Muscle of leg (tissue), 11 donors: ENCODE results near the gene SMO. TPM values are rescaled to one million over a fixed set of nuclear protein-coding genes. Genes with fewer than 3 reads are reported as not detected.

Experiments
- DNase-seq: peaks from one replicate; pipeline ENCODE4 v3.0.0; 2013
- H3K27ac ChIP-seq: one replicate; pipeline ENCODE4 v1.5.1; 2013; ENCODE audit warnings: mild to moderate bottlenecking, low read length, control low read depth
- H3K27me3 ChIP-seq: one replicate; pipeline ENCODE4 v1.6.1; 2013; ENCODE audit warnings: low read length; ENCODE audit not compliant: control insufficient read depth, insufficient read depth
- H3K36me3 ChIP-seq: one replicate; pipeline ENCODE4 v1.6.1; 2013; ENCODE audit warnings: low read length; ENCODE audit not compliant: control insufficient read depth, insufficient read depth
- H3K4me1 ChIP-seq: one replicate; pipeline ENCODE4 v1.6.1; 2013; ENCODE audit warnings: low read length; ENCODE audit not compliant: control insufficient read depth, insufficient read depth
- H3K4me3 ChIP-seq: one replicate; pipeline ENCODE4 v1.5.1; 2013; ENCODE audit warnings: low read length, control low read depth
- H3K9me3 ChIP-seq: replicated peaks from 2 replicates; pipeline ENCODE4 v1.6.1; 2013; ENCODE audit warnings: low read depth, low read length; ENCODE audit not compliant: control insufficient read depth
- WGBS: methylation state at CpG from one replicate; pipeline ENCODE4 v1.1.5; 2013; ENCODE audit warnings: missing lambda C conversion rate; ENCODE audit not compliant: insufficient coverage; 5-methylcytosine and 5-hydroxymethylcytosine counted together
- polyA plus RNA-seq, 8 donors: library from polyadenylated mRNA; unstranded; fragments of 120-200 nt; gene quantifications; one replicate each; pipeline versions ENCODE4 v1.2.1 to v1.2.3, GENCODE V29; 2013; ENCODE audit warnings: inconsistent platforms in 1 of 8, low replicate concordance in 1 of 8; ENCODE audit not compliant: insufficient read length in 8 of 8, insufficient read depth in 1 of 8
- total RNA-seq: library from RNA; stranded (reverse); fragments of 120-200 nt; gene quantifications from one replicate; pipeline ENCODE4 v1.2.4, GENCODE V29; 2013

The SMO gene
- total and polyA plus RNA-seq, 9 donors: 35.9 to 63.6 (median 48.6) TPM

DNA sequence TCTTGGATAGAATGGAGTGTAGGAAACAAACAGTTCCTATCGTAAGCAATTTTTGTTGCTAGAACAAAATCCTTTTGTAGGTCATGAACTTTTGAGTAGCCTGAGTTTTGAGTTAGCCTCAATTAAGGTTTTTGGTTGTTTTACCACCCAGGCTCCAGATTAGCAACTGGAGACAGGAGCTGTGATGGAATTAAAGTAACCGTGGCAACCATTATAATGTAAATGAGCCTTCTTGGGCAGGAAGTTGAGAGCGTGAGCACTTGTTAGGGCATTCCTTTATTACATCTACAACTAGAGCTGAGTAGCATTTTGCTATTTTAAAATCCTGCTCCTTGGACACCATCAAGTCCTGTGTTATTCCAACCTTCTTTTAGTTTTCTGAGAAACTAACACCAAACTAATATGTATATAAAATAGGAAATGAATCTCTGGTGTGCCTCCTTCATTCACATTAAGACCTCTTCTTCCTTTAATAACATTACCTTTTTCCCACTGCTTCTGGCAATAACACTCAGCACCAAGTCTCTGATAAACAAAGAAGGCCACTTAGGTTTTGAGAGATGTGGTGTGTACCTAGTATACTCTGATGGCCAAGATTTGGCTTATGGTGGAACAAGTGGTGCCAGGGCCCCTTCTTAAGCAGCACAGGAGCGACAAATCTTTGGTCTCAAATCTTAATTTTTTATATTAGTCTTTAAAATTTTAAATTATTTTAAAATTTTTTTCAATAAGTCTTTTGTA lies 70.4 kb downstream of the SMO start:
- no peak overlapping the region for H3K27ac ChIP-seq
- H3K36me3 ChIP-seq: no peaks in the 10 kb centered on the region
- WGBS: 71% methylated on average over 1 of the region's 4 CpGs
- H3K9me3 ChIP-seq: no peaks in the 10 kb centered on the region
- no peaks in the 10 kb centered on the region for H3K27me3 ChIP-seq
- no peak for DNase-seq
- no peak overlapping the region for H3K4me3 ChIP-seq
- no peaks in the 10 kb centered on the region for H3K4me1 ChIP-seq

GRCh38 chr7:129262324-129262723 lies 73.9 kb downstream of the SMO start:
- no peaks in the 10 kb centered on the region for H3K9me3 ChIP-seq
- WGBS: 80% methylated on average over 2 of the region's 2 CpGs

More at GRCh38 chr7:129262324-129262723, 73.9 kb downstream of the SMO start:
- Histone ChIP-seq H3K27me3 (no peaks in the 10 kb centered on the region), H3K27ac (no peak overlapping the region), H3K4me1 (no peaks in the 10 kb centered on the region), H3K4me3 (no peak overlapping the region), H3K36me3 (no peaks in the 10 kb centered on the region)
- no peak for DNase-seq

Other genes with a start within 250 kb of the SMO start
- gene TNPO3, start 133.5 kb upstream of the SMO start, total RNA-seq: 31.4 TPM
- gene TNPO3, start 133.5 kb upstream of the SMO start, polyA plus RNA-seq: 10 to 100 TPM; 24.9 to 32.7 (median 29.7) TPM
- gene TSPAN33, start 43.9 kb upstream of the SMO start, total RNA-seq: 23.9 TPM
- 10 to 100 TPM; 25.4 to 52.4 (median 46.6) TPM for gene TSPAN33, start 43.9 kb upstream of the SMO start, polyA plus RNA-seq
- 13.0 TPM for gene AHCYL2, start 36.4 kb downstream of the SMO start, total RNA-seq
- 10 to 100 TPM; 11.9 to 16.7 (median 12.5) TPM for gene AHCYL2, start 36.4 kb downstream of the SMO start, polyA plus RNA-seq
- gene STRIP2, start 245.8 kb downstream of the SMO start, total RNA-seq: 5.2 TPM
- gene STRIP2, start 245.8 kb downstream of the SMO start, polyA plus RNA-seq: 10 to 100 TPM in 1 of 8 donors, 1 to 10 TPM in 7; 5.1 to 10.1 (median 6.2) TPM